GM12801 (cell line): ENCODE data around the gene TPSD1.

Source experiments
- TF ChIP-seq, protein P1 (sequence below): IDR thresholded peaks from one replicate; pipeline ENCODE4 v1.5.1; 2011; ENCODE audit warnings: control low read depth; ENCODE audit not compliant: insufficient read length; ENCODE audit errors: extremely low read depth

Gene TPSD1

DNA sequence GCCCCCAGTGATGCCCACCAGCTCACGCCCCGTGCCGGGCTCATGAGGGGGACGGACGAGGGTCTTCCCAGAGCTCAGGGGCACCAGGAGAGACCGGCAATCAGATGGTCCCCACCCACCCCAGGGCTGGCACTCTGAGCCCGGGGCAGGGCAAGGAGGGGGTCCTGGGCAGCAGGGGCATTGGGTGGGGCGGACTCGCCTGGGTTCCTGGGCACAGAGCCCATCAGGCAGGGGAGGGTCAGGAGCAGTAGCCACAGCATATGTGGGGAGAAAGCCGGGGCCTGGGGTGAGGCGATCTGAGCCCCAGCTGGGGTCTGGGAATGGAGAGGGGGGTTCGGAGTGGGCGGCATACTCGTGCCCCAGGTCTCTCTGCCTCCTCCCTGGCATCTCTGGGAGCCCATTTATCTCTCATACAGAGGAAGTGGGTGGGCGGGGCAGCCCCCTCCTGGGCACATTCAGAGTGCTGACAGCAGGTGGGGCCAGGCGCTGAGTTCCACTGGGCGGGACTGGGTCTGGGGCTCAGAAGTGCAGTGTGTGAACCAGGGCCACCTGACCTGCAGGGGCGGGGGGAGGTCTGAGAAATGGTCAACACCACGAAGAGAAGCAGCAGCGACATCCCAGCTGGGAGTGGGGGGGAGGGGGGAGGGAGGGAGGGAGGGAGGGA lies 33.1 kb downstream of the TPSD1 start:
- TF ChIP-seq, protein P1, sequence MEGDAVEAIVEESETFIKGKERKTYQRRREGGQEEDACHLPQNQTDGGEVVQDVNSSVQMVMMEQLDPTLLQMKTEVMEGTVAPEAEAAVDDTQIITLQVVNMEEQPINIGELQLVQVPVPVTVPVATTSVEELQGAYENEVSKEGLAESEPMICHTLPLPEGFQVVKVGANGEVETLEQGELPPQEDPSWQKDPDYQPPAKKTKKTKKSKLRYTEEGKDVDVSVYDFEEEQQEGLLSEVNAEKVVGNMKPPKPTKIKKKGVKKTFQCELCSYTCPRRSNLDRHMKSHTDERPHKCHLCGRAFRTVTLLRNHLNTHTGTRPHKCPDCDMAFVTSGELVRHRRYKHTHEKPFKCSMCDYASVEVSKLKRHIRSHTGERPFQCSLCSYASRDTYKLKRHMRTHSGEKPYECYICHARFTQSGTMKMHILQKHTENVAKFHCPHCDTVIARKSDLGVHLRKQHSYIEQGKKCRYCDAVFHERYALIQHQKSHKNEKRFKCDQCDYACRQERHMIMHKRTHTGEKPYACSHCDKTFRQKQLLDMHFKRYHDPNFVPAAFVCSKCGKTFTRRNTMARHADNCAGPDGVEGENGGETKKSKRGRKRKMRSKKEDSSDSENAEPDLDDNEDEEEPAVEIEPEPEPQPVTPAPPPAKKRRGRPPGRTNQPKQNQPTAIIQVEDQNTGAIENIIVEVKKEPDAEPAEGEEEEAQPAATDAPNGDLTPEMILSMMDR = no peak

DNA sequence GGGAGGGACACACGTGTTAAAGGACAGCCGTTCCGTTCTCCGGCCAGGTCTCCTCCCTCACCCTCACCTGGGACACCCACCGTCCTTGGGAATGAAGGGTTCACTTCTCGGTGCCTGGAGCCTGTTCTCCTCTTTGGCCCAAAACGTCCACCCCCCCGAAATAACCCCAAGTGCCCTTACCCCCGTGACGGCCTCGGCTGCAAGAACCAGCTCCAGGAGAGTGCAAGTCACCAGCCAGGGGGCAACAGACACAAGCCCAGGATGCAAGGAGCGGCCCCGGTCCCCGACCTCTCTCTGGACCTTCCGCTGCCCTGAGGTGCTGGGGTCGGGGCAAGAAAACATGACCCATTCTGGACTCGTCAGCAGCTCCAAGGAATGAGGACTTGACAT lies 33.6 kb downstream of the TPSD1 start:
- TF ChIP-seq, protein P1 = no peak

DNA sequence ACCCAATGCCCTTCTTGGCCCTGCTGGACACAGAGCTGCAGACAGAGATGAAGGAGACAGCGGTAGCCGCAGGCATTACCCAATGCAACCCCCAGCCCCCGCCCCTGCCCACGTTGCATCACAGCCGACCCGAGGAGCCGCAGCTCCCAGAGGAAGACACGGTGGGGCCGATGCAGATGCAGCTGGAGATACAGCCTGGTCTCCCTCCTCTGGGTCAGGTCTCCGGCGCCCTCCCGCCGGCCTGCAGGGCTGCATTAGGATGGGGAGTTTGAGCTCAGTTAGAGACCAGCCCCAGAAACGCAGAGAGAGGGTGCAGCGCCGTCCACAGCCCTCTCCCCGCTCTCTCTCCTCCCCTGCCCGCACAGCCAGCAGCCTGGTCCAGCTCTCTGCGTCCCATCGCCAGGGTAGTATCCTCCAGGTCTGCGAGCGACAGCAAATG lies 34.2 kb downstream of the TPSD1 start:
- TF ChIP-seq, protein P1 = no peak

DNA sequence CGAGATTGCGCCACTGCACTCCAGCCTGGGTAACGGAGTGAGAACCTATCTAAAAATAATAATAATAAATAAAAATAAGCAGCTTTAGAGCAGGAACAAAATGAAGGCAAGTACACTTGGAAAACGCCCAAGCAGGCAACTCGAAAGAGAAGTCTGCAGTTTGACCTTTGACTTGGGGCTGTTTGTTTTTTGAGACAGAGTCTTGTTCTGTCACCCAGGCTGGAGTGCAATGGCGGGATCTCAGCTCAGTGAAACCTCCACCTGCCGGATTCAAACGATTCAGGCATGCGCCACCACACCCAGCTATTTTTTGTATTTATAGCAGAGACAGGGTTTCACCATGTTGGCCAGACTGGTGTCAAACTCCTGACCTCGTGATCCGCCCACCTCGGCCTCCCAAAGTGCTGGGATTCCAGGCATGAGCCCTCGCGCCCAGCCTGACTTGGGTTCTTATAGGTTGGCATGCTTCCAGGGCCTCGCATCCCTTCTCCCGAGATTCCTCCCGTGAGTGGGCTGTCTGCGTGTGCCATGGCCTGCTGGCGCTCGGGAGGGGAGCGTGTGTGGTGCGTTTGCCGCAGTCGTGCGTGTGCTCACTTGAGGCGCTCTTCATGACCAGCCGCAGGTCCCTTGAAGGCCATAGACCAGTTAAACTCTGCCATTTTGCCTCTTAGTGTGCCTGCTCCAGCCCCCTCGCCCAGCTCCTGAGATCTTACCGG lies 35.1 kb downstream of the TPSD1 start:
- TF ChIP-seq, protein P1 = no peak

DNA sequence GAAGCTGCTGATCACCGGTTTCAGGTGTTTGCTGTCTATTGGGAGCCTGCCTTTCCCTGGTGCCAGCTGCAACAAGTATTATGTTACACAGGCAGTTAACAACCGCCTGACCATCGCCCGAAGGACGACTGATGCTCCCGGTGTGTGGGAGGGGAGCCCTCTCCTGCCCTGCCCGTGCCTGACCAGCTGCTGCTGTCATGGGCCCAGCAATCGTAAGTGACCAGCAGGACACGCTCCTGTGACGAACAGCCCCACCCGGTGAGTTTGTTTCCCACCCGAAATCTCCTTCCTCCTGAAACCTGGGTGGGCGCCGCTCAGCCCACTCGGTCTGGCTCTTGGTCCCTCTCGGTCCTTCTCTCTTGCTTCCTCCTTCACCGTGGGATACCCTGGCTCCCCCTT lies 35.7 kb downstream of the TPSD1 start:
- TF ChIP-seq, protein P1 = no peak

DNA sequence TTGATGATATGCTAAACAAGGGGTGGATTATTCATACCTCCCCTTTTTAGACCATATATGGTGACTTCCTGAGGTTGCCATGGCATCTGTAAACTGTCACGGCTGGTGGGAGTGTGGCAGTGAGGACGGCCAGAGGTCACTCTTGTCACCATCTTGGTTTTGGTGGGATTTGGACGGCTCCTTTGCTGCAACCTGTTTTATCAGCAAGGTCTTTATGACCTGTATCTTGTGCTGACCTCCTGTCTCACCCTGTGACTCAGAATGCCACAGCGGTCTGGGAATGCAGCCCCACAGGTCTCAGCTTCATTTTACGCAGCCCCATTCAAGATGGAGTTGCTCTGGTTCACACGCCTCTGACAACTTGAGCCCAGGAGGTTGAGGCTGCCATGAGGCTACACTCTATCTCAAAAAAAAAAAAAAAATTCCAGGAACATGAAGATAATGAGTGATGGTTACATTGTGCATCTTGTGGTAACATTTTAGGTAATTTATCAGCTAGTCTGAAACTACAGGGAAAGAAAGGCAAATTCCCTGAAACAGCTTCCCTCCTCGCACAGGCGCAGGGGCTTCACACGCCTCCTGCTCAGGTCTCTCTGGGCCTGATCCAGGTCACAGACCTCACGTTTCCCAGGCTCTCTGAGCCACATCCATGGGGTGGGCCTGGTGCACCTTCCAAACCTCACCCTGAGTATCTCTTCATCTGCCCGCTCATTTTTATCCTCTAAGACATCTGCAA lies 38.2 kb downstream of the TPSD1 start:
- TF ChIP-seq, protein P1 = no peak

DNA sequence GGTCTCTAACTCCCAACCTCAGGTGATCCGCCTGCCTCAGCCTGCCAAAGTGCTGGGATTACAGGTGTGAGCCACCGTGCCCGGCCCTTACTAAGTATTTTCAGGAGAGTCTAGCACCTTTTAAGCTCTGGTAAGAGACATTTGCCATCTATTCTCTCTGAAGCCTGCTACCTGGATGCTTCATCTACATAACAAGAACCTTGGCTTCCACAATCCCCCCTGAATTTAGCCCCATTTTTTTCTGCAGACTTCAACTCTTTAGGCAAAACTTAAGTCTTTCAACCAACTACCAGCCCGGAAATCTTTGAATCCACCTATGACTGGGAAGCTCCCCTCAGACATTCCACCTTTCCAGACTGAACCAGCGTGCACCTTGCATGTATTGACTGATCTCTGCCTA lies 39.6 kb downstream of the TPSD1 start:
- TF ChIP-seq, protein P1 = no peak
